CMK (cell line): Measurements from ENCODE around the gene C9orf78.

Source experiments
- DNase-seq: peaks from one replicate; pipeline ENCODE4 v3.0.0-alpha.2; 2010; ENCODE audit warnings: low read depth

C9orf78 gene

DNA sequence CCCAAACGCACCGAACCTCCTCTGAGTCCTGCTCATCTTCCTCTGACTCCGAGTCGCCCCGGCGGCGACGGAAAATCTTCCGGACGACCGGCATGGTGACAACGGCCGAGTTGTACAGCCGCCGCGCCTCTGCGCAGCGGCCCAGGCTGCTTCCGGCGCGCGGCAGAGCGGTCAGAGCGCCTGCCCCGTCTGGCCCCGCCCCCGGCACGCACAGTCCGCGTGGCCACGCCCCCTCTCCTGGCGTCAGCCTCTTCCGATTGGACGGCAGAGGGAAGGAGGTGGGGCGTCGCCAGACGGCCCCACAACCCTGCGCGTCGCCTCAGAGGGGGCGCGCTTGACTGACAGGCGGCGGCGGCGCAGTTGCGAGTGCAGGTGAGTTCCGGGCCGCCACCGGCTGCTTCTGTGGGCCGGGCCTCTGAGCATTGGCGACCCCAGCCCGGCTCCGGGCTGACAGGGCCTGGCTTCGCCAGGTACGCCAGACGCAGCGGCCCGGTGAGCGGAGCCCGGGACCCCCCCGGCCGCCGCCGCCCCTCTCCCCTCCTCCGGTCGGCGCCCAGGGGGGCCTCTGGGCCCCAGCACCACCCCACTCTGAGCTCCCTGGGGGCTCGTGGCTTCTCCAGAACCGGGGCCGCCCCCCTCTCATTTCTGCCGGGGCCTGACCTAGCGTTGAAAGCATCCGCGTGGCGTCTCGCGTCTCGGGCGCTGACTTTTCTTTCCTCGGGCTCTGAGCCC lies at the start of gene C9orf78, which contains the start of gene USP20:
C9orf78 (minus strand) TSS at position 148 of the 732 bp plus-strand sequence; CDS start at position 94, 54 bp downstream.
USP20 (plus strand) TSS at position 331 of the 732 bp plus-strand sequence. CDS start 17,098 bp downstream, outside the sequence.
- peak; percentile 89 for DNase-seq

DNA sequence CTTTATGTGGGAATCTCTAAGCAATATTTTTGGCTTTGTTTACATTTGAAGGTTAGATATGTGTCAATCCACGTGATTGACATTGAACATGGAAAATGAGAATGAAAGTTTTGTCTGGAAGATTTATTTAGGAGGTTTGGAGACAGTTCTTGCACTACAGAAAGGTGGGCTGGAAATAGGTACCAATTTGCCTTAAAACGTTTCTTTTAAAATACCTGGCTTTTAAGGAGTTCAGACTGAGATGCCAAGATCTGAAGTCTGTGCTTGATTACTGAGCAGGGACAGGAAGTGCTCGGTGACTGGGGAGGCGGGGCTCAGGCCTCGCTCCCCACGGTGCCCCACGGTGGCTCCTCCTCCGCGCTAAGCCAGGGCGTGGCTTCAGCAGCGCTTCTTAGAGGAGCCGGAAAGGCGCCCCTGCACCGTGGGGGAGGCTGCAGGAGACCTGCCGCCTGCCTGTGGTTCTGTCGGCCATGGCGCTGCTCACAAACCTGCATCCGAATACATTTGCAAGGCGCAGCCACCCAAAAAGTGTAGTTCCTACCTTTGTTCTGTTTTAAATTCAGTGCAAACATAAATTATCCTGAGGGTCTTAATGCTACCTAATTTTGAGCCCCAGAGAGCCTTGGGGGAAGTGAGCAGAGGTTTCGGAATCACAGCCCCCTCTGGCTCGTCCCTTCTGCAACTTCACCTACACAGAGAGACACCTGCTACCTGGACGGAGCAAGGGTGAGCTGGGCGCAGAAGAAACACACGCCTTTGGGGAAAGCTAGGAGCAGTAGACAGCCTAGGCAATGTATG lies 49.3 kb upstream of the C9orf78 start:
- DNase-seq: peak; percentile 82

DNA sequence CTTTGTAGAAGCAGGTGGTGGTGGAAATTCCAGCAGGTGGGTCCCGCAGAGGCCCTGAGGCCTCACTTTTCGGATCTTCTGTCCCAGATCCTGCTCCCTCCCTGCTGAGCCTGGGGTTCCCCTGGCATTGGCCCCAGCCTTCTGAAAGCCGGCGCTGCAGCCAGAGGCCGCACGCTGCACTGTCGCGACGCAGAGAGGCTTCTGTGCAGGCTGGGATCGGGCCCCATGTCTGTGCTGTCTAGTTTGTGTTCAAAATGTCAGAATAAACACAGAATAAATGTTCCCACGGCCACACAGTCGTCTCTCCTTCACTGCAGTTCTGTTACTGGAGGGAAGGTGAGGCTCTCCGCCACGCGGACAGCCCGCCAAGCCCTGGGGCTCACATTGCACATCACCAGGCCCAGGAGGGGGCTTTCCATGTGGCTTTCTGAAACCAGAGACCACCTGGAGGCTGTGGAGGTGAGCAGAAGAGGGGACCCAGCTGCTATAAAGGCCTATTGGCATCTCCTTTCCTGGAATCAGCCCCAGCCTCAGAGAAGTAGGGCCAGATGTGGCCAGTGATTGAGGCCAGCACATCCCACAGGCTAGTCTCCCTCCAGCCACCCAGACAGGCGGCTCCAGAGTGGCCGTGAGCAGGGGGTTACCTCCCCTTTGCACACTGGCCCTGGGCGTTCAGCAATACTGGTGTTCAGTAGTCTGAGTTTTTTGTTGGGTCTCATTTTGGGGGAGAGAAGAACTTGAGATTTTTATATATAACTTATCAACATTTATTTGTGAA lies 46.7 kb upstream of the C9orf78 start:
- no peak for DNase-seq

GRCh38 chr9:129880654-129881546 lies 45.8 kb upstream of the C9orf78 start:
- no peak for DNase-seq

GRCh38 chr9:129879991-129880653 lies 45.0 kb upstream of the C9orf78 start:
- no peak for DNase-seq

DNA sequence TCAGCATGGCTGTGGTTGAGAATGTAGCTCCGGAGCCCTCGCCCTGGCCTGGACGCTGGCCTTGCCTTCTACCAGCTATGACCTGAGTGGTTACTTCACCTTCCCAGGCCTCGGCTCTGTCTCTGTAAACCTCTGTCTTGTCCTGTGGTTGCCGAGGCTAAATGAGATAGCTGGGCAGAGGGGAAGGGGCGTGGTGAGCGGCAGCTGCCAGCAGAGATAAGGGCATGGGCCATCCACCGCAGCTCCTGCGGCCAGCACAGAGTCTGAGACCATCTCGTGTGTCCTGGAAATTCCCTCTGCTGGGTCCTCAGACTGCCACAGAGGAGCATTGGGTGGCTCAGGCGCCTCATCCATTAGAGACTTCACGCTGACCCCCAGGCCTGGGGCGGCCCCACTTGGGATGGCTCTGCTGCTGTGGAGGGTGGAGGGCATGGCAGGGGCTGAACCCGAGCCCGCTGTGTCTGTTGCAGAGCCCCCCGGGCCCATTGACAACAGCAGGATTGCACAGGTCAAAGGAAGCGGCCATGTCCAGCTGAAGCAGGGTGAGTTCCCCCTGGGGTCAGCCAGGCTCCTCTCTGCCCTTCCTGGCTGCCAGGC lies 44.1 kb upstream of the C9orf78 start:
- DNase-seq: peak; percentile 95

- DNase-seq: no peak
Observed at GRCh38 chr9:129878291-129878690, 43.2 kb upstream of the C9orf78 start.

DNA sequence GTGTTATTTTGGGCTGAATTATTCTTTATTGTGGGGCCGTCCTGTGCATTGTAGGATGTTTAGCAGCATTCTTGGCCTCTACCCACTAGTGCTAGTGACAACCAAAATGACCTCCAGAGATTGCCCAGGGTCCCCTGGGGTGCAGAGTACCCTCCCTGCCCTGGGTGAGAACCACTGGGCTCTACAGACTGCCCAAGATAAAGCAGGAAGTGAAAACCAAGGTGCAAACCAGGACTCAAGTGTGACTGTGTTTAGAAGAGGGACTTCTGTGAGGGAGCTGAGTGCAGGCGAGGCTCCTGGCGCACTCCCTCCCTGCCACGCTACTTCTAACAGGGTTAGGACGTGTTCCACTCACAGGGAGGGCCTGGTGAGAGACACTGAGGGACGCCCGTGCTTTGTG lies 41.7 kb upstream of the C9orf78 start:
- no peak for DNase-seq

GRCh38 chr9:129875687-129876395 lies 40.8 kb upstream of the C9orf78 start:
- no peak for DNase-seq

- DNase-seq: no peak
Observed at GRCh38 chr9:129875181-129875611, 40.1 kb upstream of the C9orf78 start.

- no peak for DNase-seq
Observed at GRCh38 chr9:129874261-129875101, 39.4 kb upstream of the C9orf78 start.

DNA sequence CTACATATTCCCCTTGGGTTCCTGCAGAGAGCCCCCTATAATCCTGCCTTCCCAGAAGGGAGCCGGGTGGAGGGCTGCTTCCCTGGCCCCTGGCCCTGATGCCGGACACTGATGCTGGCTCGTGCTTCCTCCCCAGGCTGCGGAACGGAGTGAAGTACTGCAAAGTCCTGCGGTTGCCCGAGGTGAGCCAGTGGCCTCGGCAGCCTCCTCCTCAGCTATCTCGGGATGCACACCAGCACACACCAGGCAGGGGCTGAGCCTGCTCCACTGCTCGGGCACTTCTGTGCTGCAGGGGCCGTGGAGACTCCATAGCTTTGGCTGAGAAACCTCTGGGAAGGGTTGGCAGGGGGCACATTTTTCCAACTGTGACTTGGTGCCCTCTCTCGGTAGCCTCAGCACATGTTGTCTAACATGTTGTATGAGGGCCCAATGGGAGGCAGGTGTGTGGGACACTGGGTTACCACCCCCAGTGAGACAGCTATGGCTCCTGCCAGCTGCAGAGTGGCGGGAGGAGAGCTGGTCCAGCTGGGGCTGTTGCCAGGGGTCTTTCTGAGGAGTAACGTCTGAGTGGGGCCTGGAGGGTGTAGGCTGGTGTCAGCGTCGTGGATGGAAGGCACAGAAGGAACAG lies 38.6 kb upstream of the C9orf78 start:
- no peak for DNase-seq

GRCh38 chr9:129871046-129871445 lies 36.0 kb upstream of the C9orf78 start:
- no peak for DNase-seq

DNA sequence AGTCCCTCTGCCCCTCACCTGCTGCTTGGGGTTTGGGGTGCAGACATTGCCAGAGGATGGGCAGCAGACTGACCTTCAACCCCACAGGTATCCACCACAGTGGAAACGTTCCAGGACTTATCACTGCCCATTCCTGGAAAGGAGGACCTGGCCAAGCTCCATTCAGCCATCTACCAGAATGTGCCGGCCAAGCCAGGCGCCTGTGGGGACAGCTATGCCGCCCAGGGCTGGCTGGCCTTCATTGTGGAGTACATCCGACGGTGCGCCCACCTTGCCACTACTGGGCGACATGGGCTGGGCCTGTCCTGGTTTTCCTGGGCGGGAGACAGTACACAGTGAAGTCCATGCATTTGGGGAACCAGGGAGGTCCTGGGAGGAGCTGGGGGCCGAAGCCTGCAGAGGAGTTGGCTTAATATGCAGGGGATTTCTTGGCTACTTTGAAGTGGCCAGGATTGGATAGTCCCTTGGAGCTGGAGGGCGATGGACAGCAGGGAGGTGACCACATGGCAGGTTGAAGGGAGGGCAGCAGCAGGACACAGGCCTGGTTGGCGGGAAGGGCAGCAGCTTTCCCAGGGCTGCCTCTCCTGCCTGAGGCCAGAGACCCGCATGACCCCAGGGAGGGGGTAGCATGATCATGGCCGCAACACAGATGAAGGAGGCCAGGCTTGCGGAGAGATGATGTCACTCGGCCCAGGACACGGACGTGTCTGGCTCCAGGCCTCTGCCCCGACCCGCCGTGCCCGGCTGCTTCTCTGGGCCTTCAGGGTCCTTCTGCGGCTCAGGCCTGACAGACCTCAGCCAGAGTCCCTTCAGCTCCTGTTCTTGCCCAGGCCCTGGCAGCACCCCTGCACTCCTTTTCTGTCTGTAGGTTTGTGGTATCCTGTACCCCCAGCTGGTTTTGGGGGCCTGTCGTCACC lies 34.8 kb upstream of the C9orf78 start:
- no peak for DNase-seq

- DNase-seq: no peak
Observed at GRCh38 chr9:129868872-129869486, 33.9 kb upstream of the C9orf78 start.

DNA sequence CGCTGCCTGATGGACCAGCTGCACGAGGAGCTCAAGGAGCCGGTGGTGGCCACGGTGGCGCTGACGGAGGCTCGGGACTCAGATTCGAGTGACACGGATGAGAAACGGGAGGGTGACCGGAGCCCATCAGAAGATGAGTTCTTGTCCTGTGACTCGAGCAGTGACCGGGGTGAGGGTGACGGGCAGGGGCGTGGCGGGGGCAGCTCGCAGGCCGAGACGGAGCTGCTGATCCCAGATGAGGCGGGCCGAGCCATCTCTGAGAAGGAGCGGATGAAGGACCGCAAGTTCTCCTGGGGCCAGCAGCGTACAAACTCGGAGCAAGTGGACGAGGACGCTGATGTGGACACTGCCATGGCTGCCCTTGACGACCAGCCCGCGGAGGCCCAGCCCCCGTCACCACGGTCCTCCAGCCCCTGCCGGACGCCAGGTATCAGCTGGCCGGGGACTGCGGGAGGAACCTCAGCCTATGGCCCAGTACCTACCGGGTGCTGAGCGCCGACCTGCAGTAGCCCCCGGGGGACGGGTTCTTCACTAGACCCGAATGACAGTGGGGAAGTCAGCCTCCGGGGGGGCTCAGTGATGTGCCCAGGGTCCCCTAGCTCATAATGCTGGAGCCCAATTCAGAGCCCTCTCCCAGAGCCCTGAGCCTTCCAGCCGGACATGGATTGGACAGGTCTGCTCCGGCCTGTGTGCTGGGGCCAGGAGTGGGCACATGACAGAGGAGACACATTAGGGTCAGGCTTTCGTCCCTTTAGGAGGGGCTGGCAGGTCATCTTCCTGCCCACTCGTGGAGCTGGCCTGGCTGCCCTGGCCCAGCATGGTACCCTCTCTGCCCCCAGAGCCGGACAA lies 33.2 kb upstream of the C9orf78 start:
- no peak for DNase-seq
